Measurements from ENCODE around the gene CTXN3.
"Not testable (repeated sequence)": the region's sequence is repeated elsewhere in the genome, so short reads cannot be mapped to it uniquely, and the experiment has no call there.

Gene CTXN3

DNA sequence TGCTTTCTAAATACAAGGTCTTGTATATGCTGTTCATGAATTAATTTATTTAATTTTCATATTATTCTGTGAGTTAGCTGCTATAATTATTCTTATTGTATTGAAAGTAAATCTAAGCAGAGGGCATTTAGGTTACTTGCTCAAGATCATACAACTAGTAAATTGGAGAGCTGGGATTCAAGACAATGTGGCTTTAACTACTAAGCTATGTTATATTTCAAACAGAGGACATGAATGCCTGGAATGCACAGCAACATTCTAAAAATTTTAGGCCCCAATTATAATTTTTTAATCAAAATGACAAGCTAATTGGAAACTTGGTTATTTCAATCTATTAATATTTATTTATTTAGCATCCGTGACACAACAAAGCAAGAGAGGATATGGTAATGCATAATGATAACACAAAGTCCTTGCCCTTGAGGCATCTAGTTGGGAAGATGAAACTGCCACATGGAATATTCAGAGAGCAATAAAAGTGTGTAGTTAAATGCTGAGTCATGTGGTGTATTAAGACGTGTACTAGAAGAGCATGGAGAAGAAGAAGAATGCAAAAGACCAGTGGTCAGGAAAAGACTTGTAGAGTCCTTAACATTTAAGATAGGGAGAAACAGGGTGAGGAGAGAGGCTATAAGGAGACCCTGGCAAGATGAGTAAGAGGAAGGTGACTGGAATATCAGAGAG, 24.4 kb downstream of the CTXN3 start:
- Histone ChIP-seq H3K27me3 (ENCODE audit: control insufficient read depth in 2 of 2, insufficient read depth in 2 of 2, low read length in 2 of 2) (no peaks in the 10 kb centered on the region), H3K27ac (ENCODE audit: low read depth in 2 of 2, low read length in 2 of 2) (no peak overlapping the region), H3K4me3 (ENCODE audit: low read length in 2 of 2) (no peak overlapping the region), H3K4me1 (ENCODE audit: control insufficient read depth in 2 of 2, insufficient read depth in 2 of 2, low read length in 2 of 2) (no peaks in the 10 kb centered on the region), H3K36me3 (ENCODE audit: control insufficient read depth in 2 of 2, insufficient read depth in 2 of 2, low read length in 2 of 2) (no peaks in the 10 kb centered on the region), H3K9me3 (ENCODE audit: control insufficient read depth in 2 of 2, low read length in 2 of 2) (no peaks in the 10 kb centered on the region), H3K9ac (ENCODE audit: low read depth in 1 of 2, low read length in 2 of 2) (no peak overlapping the region)

DNA sequence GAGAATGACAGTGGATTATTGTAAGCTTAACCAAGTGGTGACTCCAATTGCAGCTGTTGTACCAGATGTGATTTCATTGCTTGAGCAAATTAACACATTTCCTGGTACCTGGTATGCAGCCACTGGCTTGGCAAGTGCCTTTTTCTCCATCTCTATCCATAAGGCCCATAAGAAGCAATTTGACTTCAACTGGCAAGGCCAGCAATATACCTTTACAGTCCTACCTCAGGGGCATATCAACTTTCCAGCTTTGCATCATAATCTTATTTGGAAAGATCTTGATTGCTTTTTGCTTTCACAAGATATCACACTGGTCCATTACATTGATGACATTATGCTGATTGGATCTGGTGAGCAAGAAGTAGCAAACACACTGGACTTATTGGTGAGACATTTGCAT, 28.1 kb downstream of the CTXN3 start:
- not testable (repeated sequence) for H3K4me1 ChIP-seq (ENCODE audit: control insufficient read depth in 2 of 2, insufficient read depth in 2 of 2, low read length in 2 of 2); H3K36me3 ChIP-seq (ENCODE audit: control insufficient read depth in 2 of 2, insufficient read depth in 2 of 2, low read length in 2 of 2); H3K27ac ChIP-seq (ENCODE audit: low read depth in 2 of 2, low read length in 2 of 2)

DNA sequence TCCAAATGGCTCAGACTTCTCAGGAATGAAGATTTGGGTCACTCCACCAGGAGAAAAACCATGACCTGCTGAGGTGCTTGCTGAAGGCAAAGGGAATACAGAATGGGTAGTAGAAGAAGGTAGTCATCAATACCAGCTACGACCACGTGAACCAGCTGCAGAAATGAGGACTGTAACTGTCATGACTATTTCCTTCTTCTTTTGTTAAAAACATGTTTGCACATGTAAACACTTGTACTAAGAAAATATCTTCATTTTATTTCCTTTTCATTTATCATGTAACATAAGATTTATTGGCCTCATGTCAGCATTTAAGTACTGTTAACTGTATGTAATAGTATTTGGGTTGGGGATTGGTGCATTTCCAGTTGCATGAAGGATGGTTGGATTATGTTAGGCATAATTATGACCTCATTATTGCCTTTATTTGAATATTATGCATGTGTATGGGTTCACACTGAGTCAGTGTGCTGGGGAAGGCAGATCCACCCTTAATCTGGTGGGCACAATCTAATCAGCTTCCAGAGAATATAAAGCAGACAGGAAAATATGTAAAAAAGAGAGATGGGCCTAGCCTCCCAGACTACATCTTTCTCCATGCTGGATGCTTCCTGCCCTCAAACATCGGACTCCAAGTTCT, 30.9 kb downstream of the CTXN3 start:
- not testable (repeated sequence) for H3K36me3 ChIP-seq (ENCODE audit: control insufficient read depth in 2 of 2, insufficient read depth in 2 of 2, low read length in 2 of 2); H3K4me3 ChIP-seq (ENCODE audit: low read length in 2 of 2); H3K4me1 ChIP-seq (ENCODE audit: control insufficient read depth in 2 of 2, insufficient read depth in 2 of 2, low read length in 2 of 2); H3K27ac ChIP-seq (ENCODE audit: low read depth in 2 of 2, low read length in 2 of 2); H3K27me3 ChIP-seq (ENCODE audit: control insufficient read depth in 2 of 2, insufficient read depth in 2 of 2, low read length in 2 of 2); H3K9ac ChIP-seq (ENCODE audit: low read depth in 1 of 2, low read length in 2 of 2); H3K9me3 ChIP-seq (ENCODE audit: control insufficient read depth in 2 of 2, low read length in 2 of 2)

More for the DNA sequence above, 28.1 kb downstream of the CTXN3 start:
- H3K27me3 ChIP-seq (ENCODE audit: control insufficient read depth in 2 of 2, insufficient read depth in 2 of 2, low read length in 2 of 2); H3K4me3 ChIP-seq (ENCODE audit: low read length in 2 of 2); H3K9ac ChIP-seq (ENCODE audit: low read depth in 1 of 2, low read length in 2 of 2); H3K9me3 ChIP-seq (ENCODE audit: control insufficient read depth in 2 of 2, low read length in 2 of 2): not testable (repeated sequence)

DNA sequence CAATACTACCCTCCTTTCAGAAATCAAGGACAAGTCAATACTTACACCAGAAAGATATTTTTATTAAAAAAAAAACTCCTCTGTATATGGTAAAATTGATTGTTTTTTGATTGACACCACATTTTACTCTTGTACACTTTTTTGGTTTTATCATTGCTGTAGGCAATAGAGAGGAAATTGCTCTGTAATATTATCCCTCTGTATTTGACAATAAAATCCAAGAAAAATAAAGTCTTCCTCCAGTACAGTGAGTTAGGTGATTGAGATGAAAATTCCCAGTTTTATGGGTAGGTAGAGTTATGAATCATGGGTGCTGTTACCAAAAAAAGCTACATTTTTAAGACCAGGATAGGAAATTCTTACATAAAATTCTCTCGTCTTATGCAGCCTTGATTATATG, 31.7 kb downstream of the CTXN3 start:
- H3K27ac ChIP-seq (ENCODE audit: low read depth in 2 of 2, low read length in 2 of 2), result no peak overlapping the region
- H3K27me3 ChIP-seq (ENCODE audit: control insufficient read depth in 2 of 2, insufficient read depth in 2 of 2, low read length in 2 of 2), result no peaks in the 10 kb centered on the region
- no peaks in the 10 kb centered on the region for H3K9me3 ChIP-seq (ENCODE audit: control insufficient read depth in 2 of 2, low read length in 2 of 2)
- no peak overlapping the region for H3K4me3 ChIP-seq (ENCODE audit: low read length in 2 of 2)
- no peaks in the 10 kb centered on the region for H3K36me3 ChIP-seq (ENCODE audit: control insufficient read depth in 2 of 2, insufficient read depth in 2 of 2, low read length in 2 of 2)
- no peaks in the 10 kb centered on the region for H3K4me1 ChIP-seq (ENCODE audit: control insufficient read depth in 2 of 2, insufficient read depth in 2 of 2, low read length in 2 of 2)
- no peak overlapping the region for H3K9ac ChIP-seq (ENCODE audit: low read depth in 1 of 2, low read length in 2 of 2)

DNA sequence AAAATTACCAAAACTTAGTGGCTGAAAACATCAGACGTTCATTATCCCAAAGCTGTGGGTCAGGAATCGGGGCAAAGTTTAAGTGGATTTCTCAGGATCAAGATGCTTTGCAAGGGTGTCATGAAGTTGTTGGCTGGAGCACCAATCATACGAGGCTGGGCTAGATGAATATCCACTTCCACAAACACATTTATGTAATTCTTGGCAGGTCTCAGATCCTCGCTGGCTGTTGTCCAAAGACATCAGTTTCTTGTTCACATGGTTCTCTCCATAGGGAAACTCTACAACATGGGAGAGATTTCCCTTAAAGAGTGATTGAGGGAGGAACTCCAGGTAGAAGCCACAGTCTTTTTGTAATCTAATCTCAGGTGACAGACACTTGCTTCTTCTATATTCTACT, 34.1 kb downstream of the CTXN3 start:
- Histone ChIP-seq H3K9me3 (ENCODE audit: control insufficient read depth in 2 of 2, low read length in 2 of 2) (no peaks in the 10 kb centered on the region), H3K4me3 (ENCODE audit: low read length in 2 of 2) (no peak overlapping the region), H3K4me1 (ENCODE audit: control insufficient read depth in 2 of 2, insufficient read depth in 2 of 2, low read length in 2 of 2) (no peaks in the 10 kb centered on the region), H3K9ac (ENCODE audit: low read depth in 1 of 2, low read length in 2 of 2) (no peak overlapping the region), H3K27ac (ENCODE audit: low read depth in 2 of 2, low read length in 2 of 2) (no peak overlapping the region), H3K36me3 (ENCODE audit: control insufficient read depth in 2 of 2, insufficient read depth in 2 of 2, low read length in 2 of 2) (no peaks in the 10 kb centered on the region), H3K27me3 (ENCODE audit: control insufficient read depth in 2 of 2, insufficient read depth in 2 of 2, low read length in 2 of 2) (no peaks in the 10 kb centered on the region)

DNA sequence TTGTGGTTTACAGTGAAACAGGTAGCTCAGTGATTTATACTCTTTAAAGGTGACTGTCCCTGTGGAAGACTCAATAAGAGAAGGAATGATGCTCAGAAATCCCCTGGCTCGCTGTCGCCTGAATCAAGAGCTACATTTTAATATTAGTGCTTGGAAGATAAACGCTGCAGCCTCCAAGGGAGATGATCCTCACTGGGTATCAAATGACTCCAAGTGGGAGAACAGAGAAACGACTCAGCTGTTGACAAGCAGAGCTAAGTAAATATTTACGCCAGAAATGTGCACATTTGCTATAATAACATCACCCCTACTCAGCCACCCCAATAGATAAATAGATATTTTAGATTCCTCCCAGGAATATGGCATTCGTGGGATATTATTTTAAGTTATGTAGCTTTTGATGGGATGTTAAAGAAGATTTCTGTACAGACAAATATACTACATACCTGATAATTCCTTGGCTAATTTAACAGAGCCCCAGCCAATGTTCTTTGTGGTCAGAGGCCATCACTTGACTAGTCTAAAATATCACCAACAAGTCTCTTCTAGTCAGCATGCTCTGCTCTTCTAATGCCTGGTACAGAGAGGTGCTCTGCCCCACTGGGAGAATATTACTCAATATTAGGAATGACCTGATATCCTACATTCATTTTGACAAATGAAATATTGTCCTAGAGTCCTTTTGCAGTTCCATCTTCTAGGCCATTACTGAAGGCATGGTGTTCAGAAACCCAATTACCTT, 36.0 kb downstream of the CTXN3 start:
- Histone ChIP-seq H3K9me3 (ENCODE audit: control insufficient read depth in 2 of 2, low read length in 2 of 2) (no peaks in the 10 kb centered on the region), H3K36me3 (ENCODE audit: control insufficient read depth in 2 of 2, insufficient read depth in 2 of 2, low read length in 2 of 2) (no peaks in the 10 kb centered on the region), H3K4me3 (ENCODE audit: low read length in 2 of 2) (no peak overlapping the region), H3K9ac (ENCODE audit: low read depth in 1 of 2, low read length in 2 of 2) (no peak overlapping the region), H3K27me3 (ENCODE audit: control insufficient read depth in 2 of 2, insufficient read depth in 2 of 2, low read length in 2 of 2) (no peaks in the 10 kb centered on the region), H3K27ac (ENCODE audit: low read depth in 2 of 2, low read length in 2 of 2) (no peak overlapping the region), H3K4me1 (ENCODE audit: control insufficient read depth in 2 of 2, insufficient read depth in 2 of 2, low read length in 2 of 2) (no peaks in the 10 kb centered on the region)

DNA sequence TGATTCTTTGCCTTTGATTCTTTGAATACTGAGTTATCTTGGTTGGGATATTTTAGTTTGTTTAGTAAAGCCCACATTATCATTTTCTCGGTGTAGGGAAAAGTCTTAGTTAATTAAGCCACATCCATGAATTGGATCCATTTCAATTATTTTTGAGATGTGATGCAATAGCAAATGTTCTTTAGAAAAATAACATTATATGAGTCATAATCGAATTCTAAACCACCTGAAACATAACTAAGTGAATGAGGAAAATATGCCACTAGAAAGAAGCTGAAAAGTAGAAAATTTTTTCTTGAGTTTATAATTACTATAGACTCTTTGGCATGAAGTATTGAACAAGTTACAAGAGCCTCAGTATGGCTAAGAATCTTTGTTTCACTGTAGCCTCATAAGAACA, 36.8 kb downstream of the CTXN3 start:
- H3K27ac ChIP-seq (ENCODE audit: low read depth in 2 of 2, low read length in 2 of 2), result no peak overlapping the region
- no peak overlapping the region for H3K4me3 ChIP-seq (ENCODE audit: low read length in 2 of 2)
- H3K9ac ChIP-seq (ENCODE audit: low read depth in 1 of 2, low read length in 2 of 2), result no peak overlapping the region
- H3K36me3 ChIP-seq (ENCODE audit: control insufficient read depth in 2 of 2, insufficient read depth in 2 of 2, low read length in 2 of 2), result no peaks in the 10 kb centered on the region
- H3K9me3 ChIP-seq (ENCODE audit: control insufficient read depth in 2 of 2, low read length in 2 of 2), result no peaks in the 10 kb centered on the region
- H3K27me3 ChIP-seq (ENCODE audit: control insufficient read depth in 2 of 2, insufficient read depth in 2 of 2, low read length in 2 of 2), result no peaks in the 10 kb centered on the region
- H3K4me1 ChIP-seq (ENCODE audit: control insufficient read depth in 2 of 2, insufficient read depth in 2 of 2, low read length in 2 of 2), result no peaks in the 10 kb centered on the region

DNA sequence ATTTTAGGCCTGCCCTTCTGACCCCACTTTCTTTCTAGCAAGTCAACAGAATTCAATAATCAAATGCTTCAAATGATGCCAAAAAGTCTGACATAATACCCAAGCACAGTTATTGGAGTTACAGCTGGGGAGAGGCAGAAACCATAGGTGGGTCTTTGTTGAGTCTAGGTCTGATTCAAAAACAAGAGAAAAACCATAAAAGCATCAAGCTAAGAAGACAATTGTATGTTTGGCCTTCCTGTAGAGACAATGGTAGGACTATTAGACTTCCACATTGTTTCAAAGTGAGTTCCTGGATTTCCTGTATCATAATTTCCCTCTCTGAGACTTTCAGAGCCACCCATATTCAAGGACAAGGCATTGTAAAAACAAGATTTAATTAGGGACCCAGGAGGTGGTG, 37.5 kb downstream of the CTXN3 start:
- Histone ChIP-seq H3K27ac (ENCODE audit: low read depth in 2 of 2, low read length in 2 of 2) (no peak overlapping the region), H3K9me3 (ENCODE audit: control insufficient read depth in 2 of 2, low read length in 2 of 2) (no peaks in the 10 kb centered on the region), H3K27me3 (ENCODE audit: control insufficient read depth in 2 of 2, insufficient read depth in 2 of 2, low read length in 2 of 2) (no peaks in the 10 kb centered on the region), H3K4me3 (ENCODE audit: low read length in 2 of 2) (no peak overlapping the region), H3K9ac (ENCODE audit: low read depth in 1 of 2, low read length in 2 of 2) (no peak overlapping the region), H3K4me1 (ENCODE audit: control insufficient read depth in 2 of 2, insufficient read depth in 2 of 2, low read length in 2 of 2) (no peaks in the 10 kb centered on the region), H3K36me3 (ENCODE audit: control insufficient read depth in 2 of 2, insufficient read depth in 2 of 2, low read length in 2 of 2) (no peaks in the 10 kb centered on the region)

DNA sequence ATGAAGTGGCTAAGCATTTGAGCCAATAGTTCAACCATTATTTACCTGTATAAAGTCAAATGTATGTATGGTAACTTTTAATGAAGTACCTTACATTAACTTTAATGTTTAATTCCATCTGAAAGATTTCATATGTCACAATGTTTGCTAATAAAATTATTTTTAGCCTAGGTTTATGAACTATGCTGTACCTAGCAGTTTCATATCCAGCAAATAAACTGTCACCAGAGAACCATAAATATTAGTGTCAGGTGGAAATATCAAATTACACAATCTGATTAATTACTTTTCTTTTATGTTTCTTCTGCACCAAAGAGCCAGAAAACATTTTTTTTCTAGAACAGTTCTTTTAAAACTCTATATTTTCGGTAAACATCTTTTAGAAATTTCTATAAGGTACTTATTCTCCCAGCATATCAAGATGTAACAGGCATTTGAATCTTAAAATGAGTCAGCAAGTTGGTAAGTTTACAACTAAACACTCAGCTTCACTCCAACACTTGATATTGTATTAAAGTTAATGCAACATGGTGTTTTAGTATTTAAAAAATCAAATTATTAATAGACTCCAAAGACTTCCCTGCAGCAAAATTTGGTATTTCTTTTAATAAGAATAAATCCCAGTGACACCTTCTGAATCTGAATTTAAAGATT, 45.8 kb downstream of the CTXN3 start:
- Histone ChIP-seq H3K4me3 (ENCODE audit: low read length in 2 of 2) (no peak overlapping the region), H3K9me3 (ENCODE audit: control insufficient read depth in 2 of 2, low read length in 2 of 2) (no peaks in the 10 kb centered on the region), H3K27ac (ENCODE audit: low read depth in 2 of 2, low read length in 2 of 2) (no peak overlapping the region)

DNA sequence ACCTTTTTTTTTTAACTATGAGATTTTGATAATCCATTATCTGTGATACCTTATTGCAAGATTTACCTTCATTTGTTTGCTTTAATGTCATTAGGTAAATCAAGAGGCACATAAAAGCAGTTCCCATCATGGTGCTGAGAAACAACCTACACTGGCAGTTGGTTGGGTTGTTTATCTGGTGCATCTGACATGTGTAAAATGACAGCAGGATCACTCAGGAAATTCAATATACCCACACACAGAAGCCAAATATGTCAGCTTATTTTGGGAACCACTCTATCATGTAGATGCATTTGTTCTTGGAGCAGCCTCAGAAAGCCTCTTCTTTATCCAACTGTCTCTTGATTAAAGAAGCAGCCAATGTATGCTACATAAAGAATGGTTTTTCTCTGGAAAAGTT, 46.5 kb downstream of the CTXN3 start:
- Histone ChIP-seq H3K27me3 (ENCODE audit: control insufficient read depth in 2 of 2, insufficient read depth in 2 of 2, low read length in 2 of 2) (no peaks in the 10 kb centered on the region), H3K4me3 (ENCODE audit: low read length in 2 of 2) (no peak overlapping the region), H3K27ac (ENCODE audit: low read depth in 2 of 2, low read length in 2 of 2) (no peak overlapping the region), H3K9me3 (ENCODE audit: control insufficient read depth in 2 of 2, low read length in 2 of 2) (no peaks in the 10 kb centered on the region), H3K4me1 (ENCODE audit: control insufficient read depth in 2 of 2, insufficient read depth in 2 of 2, low read length in 2 of 2) (no peaks in the 10 kb centered on the region), H3K36me3 (ENCODE audit: control insufficient read depth in 2 of 2, insufficient read depth in 2 of 2, low read length in 2 of 2) (no peaks in the 10 kb centered on the region), H3K9ac (ENCODE audit: low read depth in 1 of 2, low read length in 2 of 2) (no peak overlapping the region)

More for the DNA sequence above, 45.8 kb downstream of the CTXN3 start:
- Histone ChIP-seq H3K4me1 (ENCODE audit: control insufficient read depth in 2 of 2, insufficient read depth in 2 of 2, low read length in 2 of 2) (no peaks in the 10 kb centered on the region), H3K9ac (ENCODE audit: low read depth in 1 of 2, low read length in 2 of 2) (no peak overlapping the region), H3K36me3 (ENCODE audit: control insufficient read depth in 2 of 2, insufficient read depth in 2 of 2, low read length in 2 of 2) (no peaks in the 10 kb centered on the region), H3K27me3 (ENCODE audit: control insufficient read depth in 2 of 2, insufficient read depth in 2 of 2, low read length in 2 of 2) (no peaks in the 10 kb centered on the region)

Data from mucosa of rectum (tissue), 2 donors.